Astrocyte (in vitro differentiated cells and primary cell): ENCODE data around the gene TOR4A. TPM values are rescaled to one million over a fixed set of nuclear protein-coding genes. Genes with fewer than 3 reads are reported as not detected.
"Not testable (repeated sequence)": the region's sequence is repeated elsewhere in the genome, so short reads cannot be mapped to it uniquely, and the experiment has no call there.

Experiments
- DNase-seq: peaks from one replicate; pipeline ENCODE4 v3.0.0-alpha.2; 2010; ENCODE audit warnings: low read depth
- FAIRE-seq: peaks from 2 replicates; lab custom pipeline; 2011; peaks lifted over from hg19 to GRCh38; lab: Jason Lieb, UNC
- H2AFZ ChIP-seq: 2 replicates; pipeline ENCODE4 v1.6.0; 2012; ENCODE audit warnings: low read depth, low read length, inconsistent platforms
- H3K27ac ChIP-seq: 2 replicates; pipeline ENCODE4 v1.5.1; 2011; ENCODE audit warnings: low read depth, low read length, inconsistent platforms
- H3K27me3 ChIP-seq: 2 replicates; pipeline ENCODE4 v1.6.0; 2011; ENCODE audit warnings: low read length, inconsistent platforms; ENCODE audit not compliant: insufficient read depth
- H3K36me3 ChIP-seq: 2 replicates; pipeline ENCODE4 v1.5.1; 2011; ENCODE audit warnings: low read length, inconsistent platforms; ENCODE audit not compliant: insufficient read depth
- H3K4me1 ChIP-seq: 2 replicates; pipeline ENCODE4 v1.5.1; 2011; ENCODE audit warnings: low read length, inconsistent platforms; ENCODE audit not compliant: insufficient read depth
- H3K4me2 ChIP-seq: 2 replicates; pipeline ENCODE4 v1.6.0; 2012; ENCODE audit warnings: low read length, inconsistent platforms
- H3K4me3 ChIP-seq: 2 replicates; pipeline ENCODE4 v1.5.1; 2011; ENCODE audit warnings: low read depth, mild to moderate bottlenecking, low read length, inconsistent platforms; ENCODE audit not compliant: insufficient read depth
- H3K79me2 ChIP-seq: 2 replicates; pipeline ENCODE4 v1.6.0; 2012; ENCODE audit warnings: mild to moderate bottlenecking, low read length, inconsistent platforms; ENCODE audit not compliant: insufficient read depth
- H3K9ac ChIP-seq: 2 replicates; pipeline ENCODE4 v1.6.0; 2012; ENCODE audit warnings: mild to moderate bottlenecking, low read length, inconsistent platforms
- H3K9me3 ChIP-seq: 2 replicates; pipeline ENCODE4 v1.5.1; 2012; ENCODE audit warnings: low read depth, mild to moderate bottlenecking, low read length, inconsistent platforms; ENCODE audit not compliant: insufficient read depth
- H4K20me1 ChIP-seq: 2 replicates; pipeline ENCODE4 v1.6.0; 2012; ENCODE audit warnings: low read length, inconsistent platforms; ENCODE audit not compliant: insufficient read depth
- H3K27ac Mint-ChIP-seq: one replicate; pipeline ENCODE4 v1.8.0; 2021; ENCODE audit warnings: mild to moderate bottlenecking, mixed read lengths; ENCODE audit not compliant: unreplicated experiment
- H3K27me3 Mint-ChIP-seq: one replicate; pipeline ENCODE4 v1.8.0; 2021; ENCODE audit warnings: low read depth, mixed read lengths; ENCODE audit not compliant: unreplicated experiment
- H3K36me3 Mint-ChIP-seq: one replicate; pipeline ENCODE4 v1.8.0; 2021; ENCODE audit warnings: low read depth, mixed read lengths; ENCODE audit not compliant: unreplicated experiment
- H3K4me1 Mint-ChIP-seq: one replicate; pipeline ENCODE4 v1.8.0; 2021; ENCODE audit warnings: low read depth, mixed read lengths; ENCODE audit not compliant: unreplicated experiment
- H3K4me3 Mint-ChIP-seq: one replicate; pipeline ENCODE4 v1.8.0; 2021; ENCODE audit warnings: mild to moderate bottlenecking, moderate library complexity, mixed read lengths; ENCODE audit not compliant: unreplicated experiment
- H3K9me3 Mint-ChIP-seq: one replicate; pipeline ENCODE4 v1.8.0; 2021; ENCODE audit warnings: mild to moderate bottlenecking, mixed read lengths; ENCODE audit not compliant: unreplicated experiment
- CTCF ChIP-seq: IDR thresholded peaks from 2 replicates; pipeline ENCODE4 v1.5.1; 2011; ENCODE audit warnings: low read depth, mild to moderate bottlenecking, inconsistent platforms, low read length, moderate library complexity; ENCODE audit not compliant: insufficient read depth
- EZH2 ChIP-seq: IDR thresholded peaks from 2 replicates; pipeline ENCODE4 v1.6.1; 2012; ENCODE audit warnings: mild to moderate bottlenecking, low read length, inconsistent platforms; ENCODE audit not compliant: insufficient read depth
- total RNA-seq: library from RNA; stranded (reverse); gene quantifications from 2 replicates; pipeline ENCODE4 v1.2.1, GENCODE V29; 2021

The TOR4A gene
- total RNA-seq, 1 donor from 2014 or later = 11.8 TPM

- no peak for FAIRE-seq
- H3K4me2 ChIP-seq = peak overlapping the region; percentile 90
- H3K79me2 ChIP-seq = peaks cover 54% of the 10 kb centered on the region
- H3K4me1 ChIP-seq = peaks cover 25% of the 10 kb centered on the region
- H3K9ac ChIP-seq = peak overlapping the region; percentile 88
- H2AFZ ChIP-seq = no peak overlapping the region
- Mint-ChIP-seq H3K9me3 (no peaks in the 10 kb centered on the region), H3K4me3 (peak overlapping the region; percentile 94), H3K4me1 (peaks cover 19% of the 10 kb centered on the region), H3K27me3 (no peaks in the 10 kb centered on the region), H3K36me3 (peaks cover 8% of the 10 kb centered on the region), H3K27ac (peak overlapping the region; percentile 75)
- H3K36me3 ChIP-seq = peaks cover 9% of the 10 kb centered on the region
- TF ChIP-seq EZH2 = no peak
- no peak for TF ChIP-seq CTCF
- peaks cover 62% of the 10 kb centered on the region for H4K20me1 ChIP-seq
- H3K27ac ChIP-seq = peak overlapping the region; percentile 70
- no peak for DNase-seq
- H3K4me3 ChIP-seq = peak overlapping the region; percentile 82
- no peaks in the 10 kb centered on the region for H3K9me3 ChIP-seq
- no peaks in the 10 kb centered on the region for H3K27me3 ChIP-seq
Measured at GRCh38 chr9:137241490-137242268, 35.8 kb upstream of the TOR4A start.

- FAIRE-seq = no peak
- H3K4me3 Mint-ChIP-seq = peak overlapping the region; percentile 94
- H3K36me3 Mint-ChIP-seq = peaks cover 8% of the 10 kb centered on the region
- TF ChIP-seq EZH2 (no peak), CTCF (no peak)
- H3K9me3 Mint-ChIP-seq = no peaks in the 10 kb centered on the region
- H3K9ac ChIP-seq = peak overlapping the region; percentile 88
- H3K36me3 ChIP-seq = peaks cover 9% of the 10 kb centered on the region
- H3K27ac Mint-ChIP-seq = peak overlapping the region; percentile 75
- H3K4me2 ChIP-seq = peak overlapping the region; percentile 90
- DNase-seq = no peak
- peaks cover 54% of the 10 kb centered on the region for H3K79me2 ChIP-seq
- H3K4me1 ChIP-seq = peaks cover 25% of the 10 kb centered on the region
- H3K9me3 ChIP-seq = no peaks in the 10 kb centered on the region
- H3K4me1 Mint-ChIP-seq = peaks cover 19% of the 10 kb centered on the region
- no peaks in the 10 kb centered on the region for H3K27me3 Mint-ChIP-seq
- H3K27ac ChIP-seq = peak overlapping the region; percentile 70
- H2AFZ ChIP-seq = no peak overlapping the region
- peaks cover 54% of the 10 kb centered on the region for H4K20me1 ChIP-seq
- no peaks in the 10 kb centered on the region for H3K27me3 ChIP-seq
- peak overlapping the region; percentile 82 for H3K4me3 ChIP-seq
Measured at GRCh38 chr9:137242269-137243203, 35.0 kb upstream of the TOR4A start.

GRCh38 chr9:137243266-137243625 is 34.3 kb upstream of the TOR4A start:
- not testable (repeated sequence) for H3K9me3 Mint-ChIP-seq, H3K9me3 ChIP-seq, H3K36me3 ChIP-seq, DNase-seq, H3K27me3 ChIP-seq, H3K27me3 Mint-ChIP-seq, H2AFZ ChIP-seq, FAIRE-seq, H3K27ac ChIP-seq, H3K36me3 Mint-ChIP-seq
- Histone ChIP-seq H4K20me1 (peaks cover 46% of the 10 kb centered on the region), H3K9ac (peak overlapping the region; percentile 88), H3K4me2 (peak overlapping the region; percentile 90), H3K4me1 (peaks cover 25% of the 10 kb centered on the region), H3K79me2 (peaks cover 49% of the 10 kb centered on the region), H3K4me3 (peak overlapping the region; percentile 17)
- H3K27ac Mint-ChIP-seq = peak overlapping the region; percentile 75
- peak overlapping the region; percentile 94 for H3K4me3 Mint-ChIP-seq
- peaks cover 19% of the 10 kb centered on the region for H3K4me1 Mint-ChIP-seq
